GM06990 (cell line): ENCODE data around the gene KRTAP3-3.

Experiments
- DNase-seq: peaks from one replicate; pipeline ENCODE4 v3.0.0-alpha.2; 2011; ENCODE audit not compliant: insufficient read length; ENCODE audit errors: extremely low read depth
- H3K27me3 ChIP-seq: replicated peaks from 2 replicates; pipeline ENCODE4 v1.6.0; 2011; ENCODE audit warnings: low read length; ENCODE audit not compliant: control insufficient read depth, insufficient read depth
- H3K36me3 ChIP-seq: 2 replicates; pipeline ENCODE4 v1.5.1; 2011; ENCODE audit warnings: low read length; ENCODE audit not compliant: control insufficient read depth, insufficient read depth
- H3K4me3 ChIP-seq: replicated peaks from 2 replicates; pipeline ENCODE4 v1.5.1; 2011; ENCODE audit warnings: low read depth, mild to moderate bottlenecking, control low read depth, low read length
- TF ChIP-seq, protein P1 (sequence below): IDR thresholded peaks from 2 replicates; pipeline ENCODE4 v1.5.1; 2011; ENCODE audit warnings: low read length, control low read depth, mild to moderate bottlenecking, inconsistent platforms; ENCODE audit not compliant: insufficient read depth, poor library complexity, severe bottlenecking

The KRTAP3-3 gene

GRCh38 chr17:40980117-40980516, 13.8 kb downstream of the KRTAP3-3 start:
- no peak for DNase-seq

DNA sequence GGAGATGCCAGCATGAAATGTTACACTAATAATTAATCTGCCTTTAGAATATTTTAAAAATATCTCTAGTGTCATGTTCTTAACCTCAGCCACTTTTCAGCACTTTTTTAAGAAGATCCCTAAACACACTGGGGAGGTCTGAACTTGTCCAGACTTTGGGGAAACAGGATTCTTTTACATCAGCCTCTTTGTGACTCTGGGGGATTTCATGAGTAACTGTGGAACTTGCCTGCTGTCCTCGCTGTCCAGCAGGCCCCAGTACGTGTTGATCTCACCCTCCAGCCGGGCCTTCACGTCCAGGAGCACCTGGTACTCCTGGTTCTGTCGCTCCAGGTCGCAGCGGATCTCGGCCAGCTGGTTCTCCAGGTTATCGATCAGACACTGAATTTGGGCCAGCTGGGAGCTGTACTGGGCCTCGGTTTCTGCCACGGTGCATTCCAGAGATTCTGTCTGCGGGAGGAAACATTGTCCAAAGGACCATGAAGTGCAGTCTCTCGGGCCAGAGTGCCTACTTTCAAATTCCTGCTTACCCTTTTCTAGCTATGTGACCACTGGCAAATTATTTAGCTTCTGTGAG, 15.3 kb downstream of the KRTAP3-3 start:
- TF ChIP-seq, protein P1, sequence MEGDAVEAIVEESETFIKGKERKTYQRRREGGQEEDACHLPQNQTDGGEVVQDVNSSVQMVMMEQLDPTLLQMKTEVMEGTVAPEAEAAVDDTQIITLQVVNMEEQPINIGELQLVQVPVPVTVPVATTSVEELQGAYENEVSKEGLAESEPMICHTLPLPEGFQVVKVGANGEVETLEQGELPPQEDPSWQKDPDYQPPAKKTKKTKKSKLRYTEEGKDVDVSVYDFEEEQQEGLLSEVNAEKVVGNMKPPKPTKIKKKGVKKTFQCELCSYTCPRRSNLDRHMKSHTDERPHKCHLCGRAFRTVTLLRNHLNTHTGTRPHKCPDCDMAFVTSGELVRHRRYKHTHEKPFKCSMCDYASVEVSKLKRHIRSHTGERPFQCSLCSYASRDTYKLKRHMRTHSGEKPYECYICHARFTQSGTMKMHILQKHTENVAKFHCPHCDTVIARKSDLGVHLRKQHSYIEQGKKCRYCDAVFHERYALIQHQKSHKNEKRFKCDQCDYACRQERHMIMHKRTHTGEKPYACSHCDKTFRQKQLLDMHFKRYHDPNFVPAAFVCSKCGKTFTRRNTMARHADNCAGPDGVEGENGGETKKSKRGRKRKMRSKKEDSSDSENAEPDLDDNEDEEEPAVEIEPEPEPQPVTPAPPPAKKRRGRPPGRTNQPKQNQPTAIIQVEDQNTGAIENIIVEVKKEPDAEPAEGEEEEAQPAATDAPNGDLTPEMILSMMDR = no peak
- no peak for DNase-seq
- Histone ChIP-seq H3K4me3 (no peak overlapping the region), H3K27me3 (no peaks in the 10 kb centered on the region), H3K36me3 (no peaks in the 10 kb centered on the region)

More at GRCh38 chr17:40980117-40980516, 13.8 kb downstream of the KRTAP3-3 start:
- TF ChIP-seq, protein P1 = no peak
- H3K36me3 ChIP-seq = no peaks in the 10 kb centered on the region
- no peak overlapping the region for H3K4me3 ChIP-seq
- no peaks in the 10 kb centered on the region; the same call in 1 of the 2 replicates for H3K27me3 ChIP-seq

- Histone ChIP-seq H3K4me3 (no peak overlapping the region), H3K36me3 (no peaks in the 10 kb centered on the region), H3K27me3 (no peaks in the 10 kb centered on the region)
- TF ChIP-seq, protein P1 = no peak
- DNase-seq = no peak
Measured at GRCh38 chr17:40975516-40975915, 18.4 kb downstream of the KRTAP3-3 start.

GRCh38 chr17:40974366-40974765, 19.6 kb downstream of the KRTAP3-3 start:
- Histone ChIP-seq H3K36me3 (no peaks in the 10 kb centered on the region), H3K4me3 (no peak overlapping the region), H3K27me3 (no peaks in the 10 kb centered on the region)
- DNase-seq = no peak
- TF ChIP-seq, protein P1 = no peak

- Histone ChIP-seq H3K36me3 (no peaks in the 10 kb centered on the region), H3K27me3 (no peaks in the 10 kb centered on the region), H3K4me3 (no peak overlapping the region)
- TF ChIP-seq, protein P1 = no peak
- no peak for DNase-seq
Measured at GRCh38 chr17:40967582-40967981, 26.4 kb downstream of the KRTAP3-3 start.

DNA sequence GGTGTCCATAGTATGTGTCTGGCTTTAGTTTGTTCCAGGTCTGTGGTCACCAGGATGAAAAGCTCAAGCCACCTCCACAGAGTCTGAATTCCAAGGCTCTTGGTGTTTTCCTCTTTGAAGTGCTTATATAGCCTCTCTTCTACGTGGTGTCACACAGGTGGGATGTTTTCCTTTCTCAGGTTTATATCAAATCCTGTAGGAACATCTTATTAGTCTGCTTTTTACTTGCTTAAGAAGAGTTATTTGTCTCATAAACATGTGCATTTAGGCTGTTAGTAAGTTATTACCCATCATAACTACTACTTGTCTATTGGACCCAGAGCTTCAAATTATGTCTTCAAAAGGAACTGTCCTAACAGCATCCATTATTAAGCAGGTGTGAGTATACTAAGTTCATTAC, 27.1 kb downstream of the KRTAP3-3 start, which contains the start of gene KRT39:
Gene KRT39 (minus strand): TSS at position 101 of the 400 bp plus-strand sequence. CDS start 92 bp downstream, at position 9.
- H3K36me3 ChIP-seq = no peaks in the 10 kb centered on the region

More for the DNA sequence above, 27.1 kb downstream of the KRTAP3-3 start, which contains the start of gene KRT39:
- Histone ChIP-seq H3K27me3 (no peaks in the 10 kb centered on the region), H3K4me3 (no peak within 1 kb of the TSS)
- no peak for DNase-seq
- TF ChIP-seq, protein P1 = no peak
